ENCODE results near the gene EYA4. TPM values are rescaled to one million over a fixed set of nuclear protein-coding genes. Genes with fewer than 3 reads are reported as not detected.
A peak's percentile ranks its signal among the peaks of the same experiment; 100 is the strongest.

EYA4 gene
- polyA plus RNA-seq, 4 donors = 0.03 to 0.22 (median 0.22) TPM; not detected in 1

GRCh38 chr6:133206942-133207341 lies 34.2 kb upstream of the EYA4 start:
- Histone ChIP-seq H3K27ac (ENCODE audit: low read depth in 1 of 3, low read length in 2 of 3) (no peak overlapping the region), H3K27me3 (ENCODE audit: control insufficient read depth in 3 of 3, insufficient read depth in 3 of 3, low read length in 3 of 3) (peaks cover 0 to 3% (median 0%) of the 10 kb centered on the region in 3 donors), H3K4me3 (ENCODE audit: low read depth in 1 of 3, low read length in 3 of 3) (no peak overlapping the region), H3K9me3 (ENCODE audit: control insufficient read depth in 2 of 2, insufficient read depth in 1 of 2, low read depth in 1 of 2, low read length in 1 of 2) (peaks cover 0 to 6% of the 10 kb centered on the region in 2 donors), H3K36me3 (ENCODE audit: control insufficient read depth in 3 of 3, insufficient read depth in 2 of 3, low read depth in 1 of 3, low read length in 3 of 3) (no peaks in the 10 kb centered on the region), H3K4me1 (ENCODE audit: control insufficient read depth in 3 of 3, insufficient read depth in 2 of 3, low read depth in 1 of 3, low read length in 2 of 3) (no peaks in the 10 kb centered on the region)
- 46 to 69% (median 58%) methylated on average over 5 of the region's 5 CpGs for WGBS, 3 donors
- FAIRE-seq (no peak), DNase-seq (no peak)

DNA sequence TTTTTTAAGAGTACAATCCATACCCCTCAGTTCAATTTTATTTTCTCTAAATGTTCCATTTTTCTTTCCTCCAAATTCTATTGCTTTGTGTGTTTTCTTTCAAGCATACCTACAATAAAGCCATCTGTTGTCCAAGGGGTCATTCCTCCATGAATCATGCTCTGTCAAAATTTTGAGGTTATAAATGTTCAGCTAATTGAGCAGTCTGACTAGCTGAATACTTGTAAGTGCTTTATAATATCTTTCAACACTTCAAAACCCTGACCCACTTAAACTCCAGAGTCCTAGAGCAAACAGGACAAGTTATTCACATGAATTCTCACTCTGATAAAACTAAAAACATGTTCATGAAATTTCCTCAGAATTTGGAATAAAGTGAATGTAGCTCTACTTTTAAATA lies 33.4 kb upstream of the EYA4 start:
- DNase-seq = no peak
- Histone ChIP-seq H3K4me3 (ENCODE audit: low read depth in 1 of 3, low read length in 3 of 3) (no peak overlapping the region), H3K36me3 (ENCODE audit: control insufficient read depth in 3 of 3, insufficient read depth in 2 of 3, low read depth in 1 of 3, low read length in 3 of 3) (no peaks in the 10 kb centered on the region), H3K27me3 (ENCODE audit: control insufficient read depth in 3 of 3, insufficient read depth in 3 of 3, low read length in 3 of 3) (peaks cover 0 to 3% (median 0%) of the 10 kb centered on the region in 3 donors), H3K4me1 (ENCODE audit: control insufficient read depth in 3 of 3, insufficient read depth in 2 of 3, low read depth in 1 of 3, low read length in 2 of 3) (no peaks in the 10 kb centered on the region), H3K27ac (ENCODE audit: low read depth in 1 of 3, low read length in 2 of 3) (no peak overlapping the region), H3K9me3 (ENCODE audit: control insufficient read depth in 2 of 2, insufficient read depth in 1 of 2, low read depth in 1 of 2, low read length in 1 of 2) (peaks cover 0 to 6% of the 10 kb centered on the region in 2 donors)
- no peak for FAIRE-seq

DNA sequence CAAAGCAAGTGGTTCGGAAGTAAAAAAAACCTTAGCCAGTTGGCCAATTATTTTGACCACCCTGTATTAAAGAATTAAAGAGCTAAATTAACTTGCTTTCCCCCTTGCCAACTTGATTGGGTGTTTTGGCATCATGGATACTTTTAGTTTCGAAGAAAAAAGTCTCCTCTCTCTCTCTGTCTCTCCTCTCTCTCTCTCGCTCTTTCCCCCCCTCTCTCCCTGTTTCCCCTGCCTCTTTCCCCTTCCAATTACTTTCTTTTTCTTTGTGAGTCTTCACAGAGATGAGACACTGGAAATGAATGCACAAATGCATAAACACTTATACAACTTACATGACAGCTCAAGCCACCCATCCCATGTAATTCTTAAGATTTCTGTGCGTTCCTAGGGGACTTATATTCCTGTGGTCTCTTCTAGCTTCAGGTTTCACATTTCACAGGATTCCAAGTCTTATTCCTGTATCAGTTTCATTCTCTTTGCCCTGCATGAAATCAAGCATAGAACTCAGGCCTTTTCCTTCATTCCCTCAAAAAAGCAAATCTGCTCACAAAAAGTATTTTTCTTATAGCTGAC lies 32.9 kb upstream of the EYA4 start:
- Histone ChIP-seq H3K4me1 (ENCODE audit: control insufficient read depth in 3 of 3, insufficient read depth in 2 of 3, low read depth in 1 of 3, low read length in 2 of 3) (no peaks in the 10 kb centered on the region), H3K27ac (ENCODE audit: low read depth in 1 of 3, low read length in 2 of 3) (no peak overlapping the region), H3K4me3 (ENCODE audit: low read depth in 1 of 3, low read length in 3 of 3) (no peak overlapping the region), H3K36me3 (ENCODE audit: control insufficient read depth in 3 of 3, insufficient read depth in 2 of 3, low read depth in 1 of 3, low read length in 3 of 3) (no peaks in the 10 kb centered on the region), H3K27me3 (ENCODE audit: control insufficient read depth in 3 of 3, insufficient read depth in 3 of 3, low read length in 3 of 3) (peaks cover 0 to 3% (median 0%) of the 10 kb centered on the region in 3 donors), H3K9me3 (ENCODE audit: control insufficient read depth in 2 of 2, insufficient read depth in 1 of 2, low read depth in 1 of 2, low read length in 1 of 2) (peaks cover 0 to 6% of the 10 kb centered on the region in 2 donors)
- WGBS, 3 donors = 71 to 87% (median 78%) methylated on average over 4 of the region's 4 CpGs
- FAIRE-seq (no peak), DNase-seq (no peak)

- peaks cover 0 to 3% of the 10 kb centered on the region in 2 donors for H3K9me3 ChIP-seq (ENCODE audit: control insufficient read depth in 2 of 2, insufficient read depth in 1 of 2, low read depth in 1 of 2, low read length in 1 of 2)
- WGBS, 3 donors = 33 to 44% (median 34%) methylated on average over 2 of the region's 2 CpGs
- H3K27ac ChIP-seq (ENCODE audit: low read depth in 1 of 3, low read length in 2 of 3) = no peak overlapping the region
- H3K27me3 ChIP-seq (ENCODE audit: control insufficient read depth in 3 of 3, insufficient read depth in 3 of 3, low read length in 3 of 3) = no peaks in the 10 kb centered on the region
- DNase-seq = no peak
- H3K4me3 ChIP-seq (ENCODE audit: low read depth in 1 of 3, low read length in 3 of 3) = no peak overlapping the region
- no peaks in the 10 kb centered on the region for H3K36me3 ChIP-seq (ENCODE audit: control insufficient read depth in 3 of 3, insufficient read depth in 2 of 3, low read depth in 1 of 3, low read length in 3 of 3)
- H3K4me1 ChIP-seq (ENCODE audit: control insufficient read depth in 3 of 3, insufficient read depth in 2 of 3, low read depth in 1 of 3, low read length in 2 of 3) = no peaks in the 10 kb centered on the region
- FAIRE-seq = no peak
Observed at GRCh38 chr6:133214267-133214666, 26.9 kb upstream of the EYA4 start.

- no peak overlapping the region for H3K27ac ChIP-seq (ENCODE audit: low read depth in 1 of 3, low read length in 2 of 3)
- no peaks in the 10 kb centered on the region for H3K9me3 ChIP-seq (ENCODE audit: control insufficient read depth in 2 of 2, insufficient read depth in 1 of 2, low read depth in 1 of 2, low read length in 1 of 2)
- DNase-seq (no peak), FAIRE-seq (no peak)
- no peaks in the 10 kb centered on the region for H3K27me3 ChIP-seq (ENCODE audit: control insufficient read depth in 3 of 3, insufficient read depth in 3 of 3, low read length in 3 of 3)
- no peak overlapping the region for H3K4me3 ChIP-seq (ENCODE audit: low read depth in 1 of 3, low read length in 3 of 3)
- 43 to 55% (median 48%) methylated on average over 3 of the region's 3 CpGs for WGBS, 3 donors
- no peaks in the 10 kb centered on the region for H3K36me3 ChIP-seq (ENCODE audit: control insufficient read depth in 3 of 3, insufficient read depth in 2 of 3, low read depth in 1 of 3, low read length in 3 of 3)
- no peaks in the 10 kb centered on the region for H3K4me1 ChIP-seq (ENCODE audit: control insufficient read depth in 3 of 3, insufficient read depth in 2 of 3, low read depth in 1 of 3, low read length in 2 of 3)
Observed at GRCh38 chr6:133218852-133219251, 22.3 kb upstream of the EYA4 start.

DNA sequence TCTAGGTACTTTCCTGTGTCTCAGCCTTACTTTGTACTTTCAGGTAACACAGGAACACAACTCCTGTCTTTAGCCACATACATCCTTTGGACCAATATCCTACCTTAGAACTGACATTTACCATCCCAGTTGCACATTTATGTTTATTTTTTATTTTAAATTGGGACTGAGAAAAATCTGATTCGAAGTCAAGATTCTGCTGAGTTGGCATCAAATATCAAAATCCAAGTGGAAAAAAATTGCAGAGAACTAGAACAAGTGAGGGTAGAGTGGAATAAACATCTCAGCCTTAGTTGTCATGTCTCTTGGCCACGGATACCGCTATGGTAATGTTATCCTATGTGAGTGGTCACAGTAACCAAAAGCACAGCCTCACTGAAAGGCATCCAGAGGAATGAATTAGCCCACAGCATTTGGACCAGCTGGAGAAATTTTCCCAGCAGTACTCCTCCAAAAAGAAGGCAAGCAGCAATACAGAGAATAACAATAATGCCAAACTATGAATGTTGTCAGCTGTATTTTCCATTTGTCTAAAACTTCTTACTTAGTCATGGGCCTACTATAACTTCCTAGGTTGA lies 17.6 kb upstream of the EYA4 start:
- 89 to 91% (median 90%) methylated on average over 3 of the region's 3 CpGs for WGBS, 3 donors
- DNase-seq (no peak), FAIRE-seq (no peak)
- Histone ChIP-seq H3K27ac (ENCODE audit: low read depth in 1 of 3, low read length in 2 of 3) (no peak overlapping the region), H3K9me3 (ENCODE audit: control insufficient read depth in 2 of 2, insufficient read depth in 1 of 2, low read depth in 1 of 2, low read length in 1 of 2) (no peaks in the 10 kb centered on the region), H3K4me1 (ENCODE audit: control insufficient read depth in 3 of 3, insufficient read depth in 2 of 3, low read depth in 1 of 3, low read length in 2 of 3) (no peaks in the 10 kb centered on the region), H3K36me3 (ENCODE audit: control insufficient read depth in 3 of 3, insufficient read depth in 2 of 3, low read depth in 1 of 3, low read length in 3 of 3) (no peaks in the 10 kb centered on the region), H3K27me3 (ENCODE audit: control insufficient read depth in 3 of 3, insufficient read depth in 3 of 3, low read length in 3 of 3) (no peaks in the 10 kb centered on the region), H3K4me3 (ENCODE audit: low read depth in 1 of 3, low read length in 3 of 3) (no peak overlapping the region)

- DNase-seq (no peak), FAIRE-seq (no peak)
- Histone ChIP-seq H3K9me3 (ENCODE audit: control insufficient read depth in 2 of 2, insufficient read depth in 1 of 2, low read depth in 1 of 2, low read length in 1 of 2) (no peaks in the 10 kb centered on the region), H3K4me3 (ENCODE audit: low read depth in 1 of 3, low read length in 3 of 3) (no peak overlapping the region), H3K27ac (ENCODE audit: low read depth in 1 of 3, low read length in 2 of 3) (no peak overlapping the region), H3K36me3 (ENCODE audit: control insufficient read depth in 3 of 3, insufficient read depth in 2 of 3, low read depth in 1 of 3, low read length in 3 of 3) (no peaks in the 10 kb centered on the region), H3K4me1 (ENCODE audit: control insufficient read depth in 3 of 3, insufficient read depth in 2 of 3, low read depth in 1 of 3, low read length in 2 of 3) (no peaks in the 10 kb centered on the region), H3K27me3 (ENCODE audit: control insufficient read depth in 3 of 3, insufficient read depth in 3 of 3, low read length in 3 of 3) (no peaks in the 10 kb centered on the region)
- 87 to 97% (median 96%) methylated on average over 2 of the region's 2 CpGs for WGBS, 3 donors
Observed at GRCh38 chr6:133225560-133225959, 15.6 kb upstream of the EYA4 start.

- DNase-seq (no peak), FAIRE-seq (no peak)
- H3K27me3 ChIP-seq (ENCODE audit: control insufficient read depth in 3 of 3, insufficient read depth in 3 of 3, low read length in 3 of 3) = peaks cover 0 to 4% (median 0%) of the 10 kb centered on the region in 3 donors
- no peaks in the 10 kb centered on the region for H3K9me3 ChIP-seq (ENCODE audit: control insufficient read depth in 2 of 2, insufficient read depth in 1 of 2, low read depth in 1 of 2, low read length in 1 of 2)
- H3K36me3 ChIP-seq (ENCODE audit: control insufficient read depth in 3 of 3, insufficient read depth in 2 of 3, low read depth in 1 of 3, low read length in 3 of 3) = no peaks in the 10 kb centered on the region
- no peak overlapping the region for H3K27ac ChIP-seq (ENCODE audit: low read depth in 1 of 3, low read length in 2 of 3)
- H3K4me3 ChIP-seq (ENCODE audit: low read depth in 1 of 3, low read length in 3 of 3) = no peak overlapping the region
- H3K4me1 ChIP-seq (ENCODE audit: control insufficient read depth in 3 of 3, insufficient read depth in 2 of 3, low read depth in 1 of 3, low read length in 2 of 3) = no peaks in the 10 kb centered on the region
Observed at GRCh38 chr6:133227344-133227743, 13.8 kb upstream of the EYA4 start.

DNA sequence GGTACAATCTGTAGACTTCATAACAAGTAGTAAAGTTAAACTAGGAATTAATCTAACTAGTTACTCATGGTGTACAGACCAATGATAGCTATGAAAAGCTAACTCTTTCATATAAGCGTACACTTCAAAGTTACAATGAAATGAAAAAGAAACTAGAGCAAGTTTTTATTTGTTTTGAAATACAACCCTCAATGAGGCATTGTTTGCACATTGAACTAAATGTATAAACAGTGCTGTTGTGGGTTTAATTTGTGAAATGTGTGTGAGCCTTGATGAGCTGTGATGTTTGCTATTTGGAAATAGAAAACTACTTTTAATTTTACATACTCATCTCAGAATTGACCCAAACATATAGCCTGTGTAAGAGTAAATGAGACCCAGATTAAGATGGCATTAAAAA lies 11.1 kb upstream of the EYA4 start:
- H3K9me3 ChIP-seq (ENCODE audit: control insufficient read depth in 2 of 2, insufficient read depth in 1 of 2, low read depth in 1 of 2, low read length in 1 of 2) = no peaks in the 10 kb centered on the region
- H3K27ac ChIP-seq (ENCODE audit: low read depth in 1 of 3, low read length in 2 of 3) = no peak overlapping the region
- WGBS, 3 donors = 46 to 78% (median 75%) methylated on average over 1 of the region's 1 CpG
- H3K4me1 ChIP-seq (ENCODE audit: control insufficient read depth in 3 of 3, insufficient read depth in 2 of 3, low read depth in 1 of 3, low read length in 2 of 3) = no peaks in the 10 kb centered on the region
- H3K27me3 ChIP-seq (ENCODE audit: control insufficient read depth in 3 of 3, insufficient read depth in 3 of 3, low read length in 3 of 3) = peaks cover 0 to 4% (median 0%) of the 10 kb centered on the region in 3 donors
- DNase-seq (no peak), FAIRE-seq (peak; percentile 23)
- H3K4me3 ChIP-seq (ENCODE audit: low read depth in 1 of 3, low read length in 3 of 3) = no peak overlapping the region
- H3K36me3 ChIP-seq (ENCODE audit: control insufficient read depth in 3 of 3, insufficient read depth in 2 of 3, low read depth in 1 of 3, low read length in 3 of 3) = no peaks in the 10 kb centered on the region

All from small intestine (tissue), 7 donors.